Neutrophil (primary cell): ENCODE data around the gene TSHZ3.

Experiments
- H3K27ac ChIP-seq: fragments of 200-600 bp; sonication (generic); 2 replicates; pipeline ENCODE4 v1.5.1; 2016; ENCODE audit warnings: mild to moderate bottlenecking, moderate library complexity
- H3K27me3 ChIP-seq: fragments of 200-600 bp; sonication (generic); 2 replicates; pipeline ENCODE4 v1.6.0; 2016; ENCODE audit warnings: mild to moderate bottlenecking
- H3K36me3 ChIP-seq: fragments of 200-600 bp; sonication (generic); 2 replicates; pipeline ENCODE4 v1.5.1; 2017
- H3K4me1 ChIP-seq, 2 experiments: fragments of 200-600 bp in 1 of 2; sonication (generic) in 1 of 2; 1 replicate in 1 of 2; 2 replicates in 1 of 2; pipeline versions ENCODE4 v1.5.1 to v1.6.1; 2013 to 2016; ENCODE audit warnings: low read depth in 1 of 2, low read length in 1 of 2, mild to moderate bottlenecking in 1 of 2, moderate library complexity in 1 of 2; ENCODE audit not compliant: control insufficient read depth in 1 of 2, insufficient read depth in 1 of 2
- H3K4me3 ChIP-seq, 2 experiments: fragments of 200-600 bp in 1 of 2; sonication (generic) in 1 of 2; 1 replicate in 1 of 2; 2 replicates in 1 of 2; pipeline ENCODE4 v1.5.1; 2013 to 2016; ENCODE audit warnings: low read depth in 1 of 2, low read length in 1 of 2, mild to moderate bottlenecking in 1 of 2, moderate library complexity in 1 of 2
- H3K9me3 ChIP-seq: fragments of 200-600 bp; sonication (generic); 2 replicates; pipeline ENCODE4 v1.5.1; 2016
- TF ChIP-seq, protein P1 (sequence below): fragments of 200-600 bp; sonication (generic); IDR thresholded peaks from 2 replicates; pipeline ENCODE4 v1.5.1; 2016; ENCODE audit warnings: antibody characterized with exemption

The TSHZ3 gene

DNA sequence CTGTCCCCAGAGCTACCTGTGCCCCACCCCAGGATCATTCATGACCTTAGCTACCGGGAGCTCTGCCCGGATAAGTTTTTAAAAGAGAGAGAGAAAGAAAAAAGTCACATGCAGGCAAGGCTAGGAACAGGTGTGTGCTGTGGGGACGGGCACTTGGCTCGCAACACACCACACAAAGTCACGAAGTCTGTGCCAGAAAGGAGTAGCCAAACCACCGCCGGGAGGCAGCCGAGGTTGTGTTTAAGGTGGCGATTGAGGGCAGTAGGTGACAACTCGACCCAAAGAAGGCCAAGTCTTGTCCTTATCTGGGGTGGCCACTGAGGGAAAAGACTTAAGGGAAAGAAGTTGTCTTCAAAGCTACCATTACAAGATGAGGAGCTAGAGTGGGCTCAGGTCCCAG lies 4.6 kb upstream of the TSHZ3 start:
- Histone ChIP-seq H3K27ac (no peak overlapping the region), H3K9me3 (no peaks in the 10 kb centered on the region), H3K4me1 (peaks cover 14 to 26% of the 10 kb centered on the region in 2 experiments), H3K27me3 (peaks cover 98% of the 10 kb centered on the region), H3K4me3 (no peak overlapping the region), H3K36me3 (no peaks in the 10 kb centered on the region)
- TF ChIP-seq, protein P1, sequence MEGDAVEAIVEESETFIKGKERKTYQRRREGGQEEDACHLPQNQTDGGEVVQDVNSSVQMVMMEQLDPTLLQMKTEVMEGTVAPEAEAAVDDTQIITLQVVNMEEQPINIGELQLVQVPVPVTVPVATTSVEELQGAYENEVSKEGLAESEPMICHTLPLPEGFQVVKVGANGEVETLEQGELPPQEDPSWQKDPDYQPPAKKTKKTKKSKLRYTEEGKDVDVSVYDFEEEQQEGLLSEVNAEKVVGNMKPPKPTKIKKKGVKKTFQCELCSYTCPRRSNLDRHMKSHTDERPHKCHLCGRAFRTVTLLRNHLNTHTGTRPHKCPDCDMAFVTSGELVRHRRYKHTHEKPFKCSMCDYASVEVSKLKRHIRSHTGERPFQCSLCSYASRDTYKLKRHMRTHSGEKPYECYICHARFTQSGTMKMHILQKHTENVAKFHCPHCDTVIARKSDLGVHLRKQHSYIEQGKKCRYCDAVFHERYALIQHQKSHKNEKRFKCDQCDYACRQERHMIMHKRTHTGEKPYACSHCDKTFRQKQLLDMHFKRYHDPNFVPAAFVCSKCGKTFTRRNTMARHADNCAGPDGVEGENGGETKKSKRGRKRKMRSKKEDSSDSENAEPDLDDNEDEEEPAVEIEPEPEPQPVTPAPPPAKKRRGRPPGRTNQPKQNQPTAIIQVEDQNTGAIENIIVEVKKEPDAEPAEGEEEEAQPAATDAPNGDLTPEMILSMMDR, result no peak

DNA sequence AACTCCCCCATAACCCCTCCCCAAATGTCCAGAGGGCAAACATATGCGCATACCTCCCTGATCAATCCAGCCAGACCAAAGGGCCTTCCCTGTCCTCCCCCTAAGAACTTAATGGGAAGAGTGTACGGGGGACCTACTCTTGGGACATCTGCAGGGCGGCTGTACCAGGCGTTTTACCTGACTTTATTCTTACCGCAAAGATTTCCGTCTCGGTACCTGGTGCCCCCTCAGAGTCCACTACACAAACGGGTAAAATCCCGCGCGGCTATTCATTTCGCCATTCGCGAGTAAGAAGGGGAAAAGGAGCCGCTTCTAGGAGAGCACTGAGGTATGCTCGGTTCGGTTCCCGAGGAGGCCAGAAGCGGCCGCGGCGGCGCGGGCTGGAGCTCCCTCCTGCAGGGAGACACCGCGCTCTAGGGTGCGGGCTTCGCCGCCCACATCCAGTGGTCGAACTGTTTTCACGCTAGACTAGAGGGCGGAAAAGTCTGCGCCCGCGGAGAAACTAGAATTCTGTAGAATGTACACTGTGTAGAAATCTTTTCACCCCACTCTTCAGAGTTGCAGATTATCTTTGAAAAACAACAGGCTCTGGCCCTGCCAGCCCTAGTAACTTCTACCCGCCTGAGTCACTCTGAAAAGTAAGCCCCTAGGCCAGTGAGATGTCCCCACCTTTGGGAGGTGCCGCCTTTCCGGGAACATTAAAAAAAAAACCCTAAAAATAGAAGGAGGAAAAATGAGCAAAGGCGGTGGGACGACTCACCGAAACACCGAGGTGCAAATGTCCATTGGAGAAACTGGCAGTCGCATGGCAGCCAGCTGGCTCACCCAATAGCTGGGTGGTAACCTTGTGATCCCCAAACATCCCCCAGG lies 3.8 kb upstream of the TSHZ3 start:
- TF ChIP-seq, protein P1, result no peak
- no peak overlapping the region for H3K27ac ChIP-seq
- H3K27me3 ChIP-seq, result peaks cover 98% of the 10 kb centered on the region
- no peaks in the 10 kb centered on the region for H3K36me3 ChIP-seq
- H3K4me3 ChIP-seq, result no peak overlapping the region
- no peaks in the 10 kb centered on the region for H3K9me3 ChIP-seq
- peaks cover 23 to 28% of the 10 kb centered on the region in 2 experiments for H3K4me1 ChIP-seq

DNA sequence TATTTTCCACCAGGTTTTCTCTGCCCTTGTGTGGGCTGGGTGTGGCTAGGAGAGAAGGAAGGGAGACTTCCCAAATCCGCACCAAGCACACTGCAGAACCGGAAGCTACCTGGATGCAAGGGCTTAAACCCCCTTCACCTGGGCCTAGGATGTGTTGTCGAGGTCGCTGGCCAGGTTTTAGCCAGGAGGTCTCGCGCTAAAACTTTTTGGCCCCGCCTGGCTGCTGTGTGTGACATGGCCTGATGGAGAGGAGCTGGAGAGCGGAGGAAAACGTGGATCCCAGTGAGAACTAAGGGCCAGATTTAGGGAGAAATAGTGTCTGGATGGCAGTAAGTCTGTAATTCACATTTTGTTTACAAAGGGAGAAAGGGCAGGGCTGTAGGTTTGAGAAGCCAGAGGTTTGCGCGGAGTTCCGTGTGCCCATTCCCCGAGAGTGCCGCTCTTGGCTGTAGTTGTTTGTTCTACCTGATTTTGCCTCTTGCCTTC lies 3.1 kb upstream of the TSHZ3 start:
- Histone ChIP-seq H3K9me3 (no peaks in the 10 kb centered on the region), H3K4me3 (no peak overlapping the region), H3K36me3 (no peaks in the 10 kb centered on the region), H3K27ac (no peak overlapping the region), H3K4me1 (peaks cover 27 to 35% of the 10 kb centered on the region in 2 experiments), H3K27me3 (peaks cover 98% of the 10 kb centered on the region)
- TF ChIP-seq, protein P1, result no peak

DNA sequence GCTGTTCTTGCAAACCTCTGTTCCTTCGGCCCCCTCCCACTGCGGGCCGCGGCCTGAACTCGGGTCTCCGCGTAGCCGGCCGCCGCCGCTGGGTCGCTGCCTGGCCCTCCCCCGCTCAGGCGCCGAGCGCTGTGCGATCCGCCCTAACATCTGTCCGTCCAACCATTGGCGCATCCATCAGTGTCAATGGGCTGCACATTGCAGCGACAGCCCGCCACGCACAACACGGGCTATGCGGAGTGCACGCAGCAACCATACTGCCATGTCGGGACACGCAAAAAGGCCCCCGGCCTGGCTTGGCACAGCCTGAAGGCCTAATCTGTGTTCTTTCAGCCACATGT lies 2.6 kb upstream of the TSHZ3 start:
- H3K27me3 ChIP-seq, result peaks cover 98% of the 10 kb centered on the region
- H3K36me3 ChIP-seq, result no peaks in the 10 kb centered on the region
- TF ChIP-seq, protein P1, result no peak
- H3K4me1 ChIP-seq, result peaks cover 27 to 30% of the 10 kb centered on the region in 2 experiments
- H3K9me3 ChIP-seq, result no peaks in the 10 kb centered on the region
- no peak overlapping the region for H3K27ac ChIP-seq
- peak overlapping the region; percentile 63 to 68 for H3K4me3 ChIP-seq

DNA sequence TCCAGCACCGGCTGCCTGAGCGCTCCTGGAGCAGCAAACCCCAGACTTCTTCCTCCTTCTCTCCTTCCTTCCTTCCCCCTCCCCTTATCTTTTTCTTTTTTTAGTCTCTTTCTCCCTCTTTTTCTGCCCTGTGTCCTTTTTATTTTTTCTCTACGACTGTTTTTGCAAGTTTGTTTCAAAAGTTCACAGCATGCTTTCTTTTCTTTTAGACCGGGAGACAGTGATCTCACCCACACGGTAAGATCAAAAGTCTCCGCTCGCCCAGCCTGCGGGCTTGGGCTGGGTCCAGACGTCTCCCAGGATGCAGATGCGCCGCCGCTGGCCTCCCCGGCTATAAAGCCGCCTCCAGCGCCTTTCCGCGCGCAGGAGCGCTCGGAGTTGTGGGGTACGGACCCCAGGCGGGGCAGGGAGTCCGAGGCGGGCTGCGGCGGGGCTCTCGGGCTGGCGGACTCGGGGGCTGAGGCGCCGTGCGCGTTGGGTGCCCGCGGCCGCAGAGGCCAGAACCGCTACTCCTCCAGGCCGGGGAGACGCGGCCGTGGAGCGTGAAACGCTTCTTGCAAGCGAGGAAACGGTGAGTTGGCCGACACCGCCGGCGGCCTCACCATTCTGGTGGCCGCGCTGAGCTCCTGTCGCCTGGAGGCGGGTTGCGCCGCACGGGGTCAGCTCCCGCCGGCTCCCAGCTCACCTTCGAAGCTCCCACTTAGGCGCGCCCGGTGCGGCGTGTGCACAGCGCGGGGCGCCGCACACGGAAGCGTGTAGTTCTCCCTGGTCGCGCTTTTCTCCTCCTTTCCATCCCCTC lies 2.0 kb upstream of the TSHZ3 start:
- Histone ChIP-seq H3K27ac (peak overlapping the region; percentile 27), H3K4me1 (peaks cover 27% of the 10 kb centered on the region in 2 experiments), H3K27me3 (peaks cover 98% of the 10 kb centered on the region), H3K9me3 (no peaks in the 10 kb centered on the region), H3K36me3 (no peaks in the 10 kb centered on the region), H3K4me3 (peak overlapping the region; percentile 63 to 68)
- TF ChIP-seq, protein P1, result no peak
